AG04450 (cell line): Measurements from ENCODE around the gene ZNF837. TPM values are rescaled to one million over a fixed set of nuclear protein-coding genes. Genes with fewer than 3 reads are reported as not detected.

Source experiments
- CTCF ChIA-PET: fragments of 300-600, 350-600 bp; formaldehyde crosslinking; extraction: SDS; loops from one replicate; lab custom pipeline; 2022; ENCODE audit warnings: antibody characterized with exemption, inconsistent platforms; lab: Charles Lee
- POLR2A ChIA-PET: fragments of 350-600 bp; formaldehyde crosslinking; extraction: SDS; loops from one replicate; lab custom pipeline; 2021; ENCODE audit warnings: antibody characterized with exemption, inconsistent platforms; lab: Yijun Ruan, JAX
- DNase-seq: peaks from one replicate; pipeline ENCODE4 v3.0.0-alpha.2; 2011; ENCODE audit warnings: low read depth, low spot score
- H3K27ac ChIP-seq: one replicate; pipeline ENCODE4 v1.5.1; 2012; ENCODE audit warnings: low read depth, low read length, control low read depth
- H3K27me3 ChIP-seq: one replicate; pipeline ENCODE4 v1.6.0; 2012; ENCODE audit warnings: low read length; ENCODE audit not compliant: control insufficient read depth, insufficient read depth
- H3K4me3 ChIP-seq: 2 replicates; pipeline ENCODE4 v1.5.1; 2011; ENCODE audit warnings: mild to moderate bottlenecking, low read depth, low read length, control low read depth
- H3K9me3 ChIP-seq: 2 replicates; pipeline ENCODE4 v1.5.1; 2012; ENCODE audit warnings: low read length; ENCODE audit not compliant: control insufficient read depth, insufficient read depth
- polyA plus RNA-seq: library from polyadenylated mRNA; depleted of rRNA; stranded (reverse); fragments of >200 nt; gene quantifications from 2 replicates; pipeline ENCODE4 v1.2.3, GENCODE V29; 2011
- TF ChIP-seq, protein P1 (sequence below): IDR thresholded peaks from 2 replicates; pipeline ENCODE4 v1.5.1; 2011; ENCODE audit warnings: low read depth, low read length, control low read depth, inconsistent platforms

The ZNF837 gene
- polyA plus RNA-seq, 1 experiment = 0.33 TPM

DNA sequence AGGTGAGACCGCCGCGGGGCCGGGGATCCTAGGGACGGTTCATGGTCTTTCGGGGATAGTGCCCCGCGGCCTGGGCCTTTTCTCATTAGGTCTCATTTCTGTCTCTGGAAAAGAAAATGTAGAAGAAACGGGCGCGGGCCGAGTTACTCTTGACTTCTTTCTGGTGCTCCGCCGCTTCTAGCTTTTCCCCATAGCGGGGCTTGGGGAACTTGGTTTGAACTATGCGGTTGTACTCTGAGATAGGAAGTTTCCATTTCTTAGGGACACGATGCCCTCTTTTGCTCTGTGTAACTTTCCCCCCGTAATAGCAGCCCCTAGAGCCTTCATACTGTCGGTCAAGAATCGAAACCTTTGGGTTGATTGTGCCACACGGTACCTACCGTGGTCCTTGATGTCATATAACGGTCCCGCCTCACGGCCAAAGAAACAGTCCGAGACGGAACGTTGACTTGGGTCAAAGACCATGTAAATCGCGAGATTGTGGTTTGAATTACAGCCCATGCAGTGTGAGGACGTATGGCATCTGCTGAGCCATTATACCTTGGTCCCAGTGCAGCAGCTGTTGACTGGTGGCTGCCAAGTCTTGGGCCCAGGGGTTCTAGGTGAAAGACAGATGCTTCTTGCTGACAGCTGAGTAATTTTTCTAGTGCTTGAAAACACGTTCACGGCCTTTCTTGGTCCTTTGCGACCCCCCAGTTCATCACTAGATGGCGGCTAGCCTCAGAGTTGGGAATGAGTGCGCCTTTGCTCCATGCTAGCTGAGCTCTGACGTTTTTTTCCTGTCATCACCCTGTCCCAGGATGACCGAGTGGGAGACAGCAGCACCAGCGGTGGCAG is 6.7 kb upstream of the ZNF837 start:
- Histone ChIP-seq H3K27me3 (no peaks in the 10 kb centered on the region), H3K27ac (peak overlapping the region; percentile 99), H3K9me3 (no peaks in the 10 kb centered on the region; the same call in 1 of the 2 replicates), H3K4me3 (peak overlapping the region; percentile 97)
- TF ChIP-seq, protein P1, sequence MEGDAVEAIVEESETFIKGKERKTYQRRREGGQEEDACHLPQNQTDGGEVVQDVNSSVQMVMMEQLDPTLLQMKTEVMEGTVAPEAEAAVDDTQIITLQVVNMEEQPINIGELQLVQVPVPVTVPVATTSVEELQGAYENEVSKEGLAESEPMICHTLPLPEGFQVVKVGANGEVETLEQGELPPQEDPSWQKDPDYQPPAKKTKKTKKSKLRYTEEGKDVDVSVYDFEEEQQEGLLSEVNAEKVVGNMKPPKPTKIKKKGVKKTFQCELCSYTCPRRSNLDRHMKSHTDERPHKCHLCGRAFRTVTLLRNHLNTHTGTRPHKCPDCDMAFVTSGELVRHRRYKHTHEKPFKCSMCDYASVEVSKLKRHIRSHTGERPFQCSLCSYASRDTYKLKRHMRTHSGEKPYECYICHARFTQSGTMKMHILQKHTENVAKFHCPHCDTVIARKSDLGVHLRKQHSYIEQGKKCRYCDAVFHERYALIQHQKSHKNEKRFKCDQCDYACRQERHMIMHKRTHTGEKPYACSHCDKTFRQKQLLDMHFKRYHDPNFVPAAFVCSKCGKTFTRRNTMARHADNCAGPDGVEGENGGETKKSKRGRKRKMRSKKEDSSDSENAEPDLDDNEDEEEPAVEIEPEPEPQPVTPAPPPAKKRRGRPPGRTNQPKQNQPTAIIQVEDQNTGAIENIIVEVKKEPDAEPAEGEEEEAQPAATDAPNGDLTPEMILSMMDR = no peak
- CTCF ChIA-PET = interaction anchor here (0.6 kb wide), 1 partner anchor 16 kb away, joined by 3 read pairs; no protein-coding TSS in a partner anchor
- DNase-seq = no peak
- POLR2A ChIA-PET = interaction anchor here (0.6 to 1.5 kb wide), 5 partner anchors 14 to 911 kb away, joined by 3 to 4 read pairs (median 3); no protein-coding TSS in a partner anchor

DNA sequence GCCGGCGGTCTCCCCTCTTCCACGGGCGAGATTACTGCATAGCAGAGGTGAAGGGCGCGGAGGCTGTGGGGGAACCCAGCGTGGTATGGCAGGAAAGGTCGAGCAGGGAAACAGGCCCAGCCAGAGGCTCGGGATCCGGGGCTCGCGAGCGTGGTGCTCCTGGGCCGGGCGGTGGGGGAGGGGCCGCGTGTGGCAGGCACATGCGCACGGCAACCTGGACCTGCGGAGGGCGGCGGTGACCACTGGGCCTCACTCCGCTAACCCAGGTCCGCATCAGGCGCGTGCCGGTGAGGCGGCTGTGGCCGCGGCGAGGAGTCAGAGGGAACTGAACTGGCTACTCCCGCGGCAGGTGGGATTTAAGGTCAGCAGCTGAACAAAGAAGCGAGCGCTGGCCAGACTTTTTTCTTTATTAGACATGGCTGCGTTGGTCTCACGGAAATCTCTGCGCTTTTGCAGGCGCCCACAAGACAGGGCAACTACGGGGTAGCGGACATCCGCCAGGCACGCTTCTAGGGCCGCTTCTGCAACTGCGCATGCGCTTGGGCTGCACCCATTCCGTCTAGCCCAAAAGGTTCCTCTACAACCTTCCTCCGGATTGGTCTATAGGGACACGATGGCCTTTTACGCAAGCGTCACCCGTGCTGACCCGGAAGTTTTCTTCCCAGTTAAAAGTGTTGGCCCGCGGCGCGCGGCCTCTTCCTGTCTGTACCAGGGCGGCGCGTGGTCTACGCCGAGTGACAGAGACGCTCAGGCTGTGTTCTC is 5.9 kb upstream of the ZNF837 start, which contains the start of gene RPS5:
Gene RPS5, plus strand, starts transcription at position 694 of the 762 bp plus-strand sequence. CDS start 869 bp downstream, outside the sequence.
- peak within 1 kb of the TSS; percentile 99 for H3K27ac ChIP-seq
- H3K9me3 ChIP-seq = no peaks in the 10 kb centered on the region; the same call in 1 of the 2 replicates
- POLR2A ChIA-PET = interaction anchor here (0.6 to 1.5 kb wide), 4 partner anchors 13 to 213 kb away, joined by 3 to 4 read pairs (median 3); partner anchors contain the start of gene ZBTB45
- no peaks in the 10 kb centered on the region for H3K27me3 ChIP-seq
- peak; percentile 98 for DNase-seq
- TF ChIP-seq, protein P1 = no peak
- CTCF ChIA-PET = no interaction called here
- peak within 1 kb of the TSS; percentile 97 for H3K4me3 ChIP-seq

DNA sequence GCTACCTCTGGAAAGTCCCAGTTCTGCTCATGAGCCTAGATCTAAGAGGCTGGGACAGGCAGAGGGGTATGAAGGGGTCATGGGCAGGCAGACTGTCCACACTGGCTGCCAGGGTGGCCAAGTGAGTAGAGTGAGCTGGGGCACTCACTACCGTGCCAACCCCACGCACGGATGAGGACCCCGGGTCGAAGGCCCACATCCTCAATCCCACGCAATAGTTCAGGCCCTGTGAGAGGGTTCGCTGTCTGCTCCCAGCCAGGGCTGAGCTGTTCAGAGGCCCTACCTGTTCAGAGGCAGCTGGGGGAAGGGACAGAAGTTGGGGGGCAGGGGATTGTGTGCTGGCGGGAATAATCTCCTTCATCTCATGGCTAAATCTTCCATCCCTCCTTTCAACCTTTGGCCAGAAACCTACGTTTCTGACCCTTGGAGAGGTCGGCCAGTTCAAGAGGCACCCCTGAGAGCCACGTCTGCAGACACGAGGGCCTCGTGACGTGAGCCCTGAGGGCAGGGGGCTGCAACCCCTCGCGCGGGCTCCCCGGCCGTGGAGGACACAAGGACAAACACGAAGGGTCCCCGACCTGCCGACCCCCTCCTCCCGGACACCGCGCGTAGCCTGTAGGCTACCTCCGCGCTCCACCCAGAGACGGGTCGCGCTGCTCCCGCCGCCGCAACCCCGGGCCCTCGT is 5.2 kb upstream of the ZNF837 start:
- H3K4me3 ChIP-seq = peak overlapping the region; percentile 97
- H3K27me3 ChIP-seq = no peaks in the 10 kb centered on the region
- H3K9me3 ChIP-seq = no peaks in the 10 kb centered on the region; the same call in 1 of the 2 replicates
- H3K27ac ChIP-seq = peak overlapping the region; percentile 99
- DNase-seq = no peak
- TF ChIP-seq, protein P1 = no peak
- CTCF ChIA-PET = no interaction called here
- POLR2A ChIA-PET = interaction anchor here (0.6 to 1.2 kb wide), 4 partner anchors 12 to 213 kb away, joined by 3 read pairs; partner anchors contain the start of gene ZBTB45

DNA sequence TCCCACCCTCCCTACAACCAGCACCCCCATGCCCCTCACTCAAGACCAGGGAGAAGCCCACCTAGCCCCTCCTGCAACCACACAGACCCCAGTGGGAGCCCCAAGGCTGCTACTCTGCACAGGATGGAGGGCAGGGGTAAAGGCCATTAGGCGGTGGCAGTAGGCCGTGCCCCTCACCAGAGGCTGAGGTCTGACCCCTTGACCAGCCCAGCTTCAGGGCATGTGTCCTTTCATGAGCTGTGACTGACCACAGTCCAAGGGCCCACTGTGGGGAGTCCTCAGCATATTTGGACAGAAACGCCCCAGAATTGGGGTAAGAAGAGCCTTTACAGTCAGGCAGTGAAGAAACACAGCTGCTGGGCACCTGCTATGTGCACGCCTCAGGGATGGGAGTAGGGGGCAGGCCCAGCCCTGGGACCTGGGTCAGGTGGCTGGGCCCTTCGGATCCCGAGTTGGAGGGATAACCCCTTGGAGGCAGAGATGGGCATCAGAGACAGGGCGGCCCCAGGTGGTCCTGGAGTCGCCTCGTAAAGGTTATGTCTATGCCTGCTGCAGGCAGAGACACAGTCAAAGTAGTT is 4.6 kb upstream of the ZNF837 start:
- ChIA-PET CTCF (no interaction called here), POLR2A (interaction anchor here (0.6 to 1.2 kb wide), 2 partner anchors 37 to 135 kb away, joined by 3 read pairs; partner anchors contain the start of gene ZBTB45)

More for the DNA sequence above, 4.6 kb upstream of the ZNF837 start:
- Histone ChIP-seq H3K27me3 (no peaks in the 10 kb centered on the region), H3K9me3 (no peaks in the 10 kb centered on the region; the same call in 1 of the 2 replicates), H3K27ac (peak overlapping the region; percentile 99), H3K4me3 (peak overlapping the region; percentile 97)
- TF ChIP-seq, protein P1 = no peak
- DNase-seq = no peak
